HepG2 (cell line): ENCODE data around the gene SLC25A47. TPM values are rescaled to one million over a fixed set of nuclear protein-coding genes. Genes with fewer than 3 reads are reported as not detected.

ENCODE experiments used
- ATF7-NPFF ChIP-seq: sonication (generic); formaldehyde crosslinking; IDR thresholded peaks from 2 replicates; pipeline ENCODE4 v1.8.1; 2023; ENCODE audit warnings: mild to moderate bottlenecking, low read depth, missing genetic modification reagents, moderate library complexity
- FOXP4 ChIP-seq: sonication (generic); formaldehyde crosslinking; IDR thresholded peaks from 2 replicates; pipeline ENCODE4 v1.4.0; 2020; ENCODE audit warnings: missing genetic modification reagents
- GFI1 ChIP-seq: sonication (generic); formaldehyde crosslinking; IDR thresholded peaks from 2 replicates; pipeline ENCODE4 v1.5.0; 2020; ENCODE audit warnings: missing genetic modification reagents, mild to moderate bottlenecking, borderline replicate concordance
- HDAC2 ChIP-seq: sonication (generic); formaldehyde crosslinking; IDR thresholded peaks from 2 replicates; pipeline ENCODE4 v1.4.0; 2020; ENCODE audit warnings: missing genetic modification reagents
- HMG20B ChIP-seq: conservative IDR thresholded peaks from 2 replicates; pipeline ENCODE4 v1.6.1; 2016; ENCODE audit warnings: missing genetic modification reagents, missing compliant biosample characterization
- IRF9 ChIP-seq: sonication (generic); formaldehyde crosslinking; IDR thresholded peaks from 2 replicates; pipeline ENCODE4 v1.8.0; 2022; ENCODE audit warnings: missing genetic modification reagents, mild to moderate bottlenecking, borderline replicate concordance
- MAFG ChIP-seq: sonication (generic); formaldehyde crosslinking; IDR thresholded peaks from 2 replicates; pipeline ENCODE4 v1.5.1; 2020; ENCODE audit warnings: mild to moderate bottlenecking, missing genetic modification reagents
- MBNL3 ChIP-seq: fragments of 250-450 bp; sonication (Bioruptor Pico); conservative IDR thresholded peaks from 2 replicates; pipeline ENCODE4 v1.8.0; 2022; ENCODE audit warnings: mild to moderate bottlenecking, inconsistent platforms
- NFKBIZ ChIP-seq: IDR thresholded peaks from 2 replicates; pipeline ENCODE4 v1.6.1; 2018; ENCODE audit warnings: missing genetic modification reagents, missing compliant biosample characterization
- PHF21A ChIP-seq: sonication (generic); formaldehyde crosslinking; IDR thresholded peaks from 2 replicates; pipeline ENCODE4 v1.5.0; 2020; ENCODE audit warnings: mild to moderate bottlenecking, missing genetic modification reagents
- PRDM10 ChIP-seq: sonication (generic); formaldehyde crosslinking; IDR thresholded peaks from 2 replicates; pipeline ENCODE4 v1.4.0; 2020; ENCODE audit warnings: low read depth, missing genetic modification reagents
- RBM22 ChIP-seq: fragments of 200-400 bp; formaldehyde crosslinking; optimal IDR thresholded peaks from 2 replicates; pipeline ENCODE3; 2017; ENCODE audit warnings: mild to moderate bottlenecking, low read length, moderate library complexity
- SOX13 ChIP-seq, 3 experiments: fragments of 450-650 bp in 1 of 3; sonication (generic) in 1 of 3; formaldehyde crosslinking in 1 of 3; IDR thresholded peaks in 2 of 3; conservative IDR thresholded peaks in 1 of 3; 2 replicates each; pipeline versions ENCODE4 v1.5.0 to v1.6.1; 2016 to 2020; ENCODE audit warnings: antibody characterized with exemption in 1 of 3, mild to moderate bottlenecking in 1 of 3, missing compliant biosample characterization in 1 of 3, missing genetic modification reagents in 1 of 3, moderate library complexity in 1 of 3
- SOX6 ChIP-seq, 2 experiments: fragments of 450-650 bp in 1 of 2; sonication (generic) in 1 of 2; formaldehyde crosslinking in 1 of 2; IDR thresholded peaks; 2 replicates each; pipeline versions ENCODE4 v1.4.0 to v1.6.1; 2017 to 2020; ENCODE audit warnings: antibody characterized with exemption in 1 of 2, mild to moderate bottlenecking in 1 of 2, missing genetic modification reagents in 1 of 2
- ZBTB21 ChIP-seq: sonication (generic); formaldehyde crosslinking; IDR thresholded peaks from 2 replicates; pipeline ENCODE4 v1.4.0; 2020; ENCODE audit warnings: missing genetic modification reagents
- ZFP82 ChIP-seq: sonication (generic); formaldehyde crosslinking; IDR thresholded peaks from 2 replicates; pipeline ENCODE4 v1.5.1; 2020; ENCODE audit warnings: mild to moderate bottlenecking, missing genetic modification reagents, borderline replicate concordance
- ZNF468 ChIP-seq: sonication (generic); formaldehyde crosslinking; IDR thresholded peaks from 2 replicates; pipeline ENCODE4 v1.8.0; 2022; ENCODE audit warnings: mild to moderate bottlenecking, moderate library complexity, missing genetic modification reagents
- ZNF703 ChIP-seq: sonication (generic); formaldehyde crosslinking; IDR thresholded peaks from 2 replicates; pipeline ENCODE4 v1.5.1; 2020; ENCODE audit warnings: missing genetic modification reagents, mild to moderate bottlenecking, moderate library complexity, borderline replicate concordance
- ZSCAN5A ChIP-seq: sonication (generic); formaldehyde crosslinking; IDR thresholded peaks from 2 replicates; pipeline ENCODE4 v1.8.0; 2022; ENCODE audit warnings: mild to moderate bottlenecking, missing genetic modification reagents, borderline replicate concordance
- polyA plus RNA-seq, 8 experiments: library from polyadenylated mRNA; depleted of rRNA in 3 of 8; stranded (reverse) in 7 of 8; unstranded in 1 of 8; fragments of >200 nt; fragmentation: Illumina TruSeq in 4 of 8; extraction: Trizol in 4 of 8; gene quantifications; 2 replicates each; pipeline versions ENCODE4 v1.2.1 to v1.2.3, GENCODE V29; 2011 to 2016; ENCODE audit warnings: low read depth in 4 of 8, missing spikeins in 1 of 8, mixed read lengths in 1 of 8; ENCODE audit not compliant: insufficient read depth in 1 of 8
- total RNA-seq, 5 experiments: library from RNA; depleted of rRNA; stranded (reverse); fragments of >200 nt; fragmentation: Illumina TruSeq; extraction: Trizol; gene quantifications; 2 replicates each; pipeline ENCODE4 v1.2.3, GENCODE V29; 2016; ENCODE audit warnings: low read depth in 1 of 5
- TF ChIP-seq, protein P1 (sequence below): sonication (generic); formaldehyde crosslinking; IDR thresholded peaks from 2 replicates; pipeline ENCODE4 v1.5.0; 2020; ENCODE audit warnings: missing genetic modification reagents

The SLC25A47 gene
- total and polyA plus RNA-seq, 2 of the 13 experiments (the other 11 are each of a cell fraction or from before 2014, with no cell fraction given): 1.0 to 1.7 TPM

- TF ChIP-seq IRF9 (CRISPR knock-in tag) (no peak), ATF7-NPFF (no peak), PHF21A (0 out of 2 replicates have a peak, but pooled peaks have one; percentile 19), ZNF468 (CRISPR knock-in tag) (no peak), HDAC2 (no peak), SOX6 (IDR thresholded peaks at IDR 0.05) (no peak), SOX6 (CRISPR knock-in tag; IDR thresholded peaks at IDR 0.05) (peak; percentile 38; the same call in 1 of the 2 replicates), GFI1 (peak; percentile 87; the same call in 1 of the 2 replicates), FOXP4 (CRISPR knock-in tag) (0 out of 2 replicates have a peak, but pooled peaks have one; percentile 31), ZSCAN5A (no peak), NFKBIZ (CRISPR knock-in tag) (no peak), HMG20B (CRISPR knock-in tag) (no peak), RBM22 (no peak), ZNF703 (CRISPR knock-in tag) (no peak), ZFP82 (no peak), SOX13 (IDR thresholded peaks at IDR 0.05) (no peak), SOX13 (CRISPR knock-in tag; conservative IDR thresholded peaks at IDR 0.05 in 1 of 2, IDR thresholded peaks at IDR 0.05 in 1 of 2) (peak in 1 of 2 experiments; percentile 76; a peak in 2 of 4 replicates), ZBTB21 (no peak), MBNL3 (CRISPR knock-in tag) (no peak), MAFG (CRISPR knock-in tag) (no peak), PRDM10 (CRISPR knock-in tag) (no peak)
- TF ChIP-seq, protein P1, sequence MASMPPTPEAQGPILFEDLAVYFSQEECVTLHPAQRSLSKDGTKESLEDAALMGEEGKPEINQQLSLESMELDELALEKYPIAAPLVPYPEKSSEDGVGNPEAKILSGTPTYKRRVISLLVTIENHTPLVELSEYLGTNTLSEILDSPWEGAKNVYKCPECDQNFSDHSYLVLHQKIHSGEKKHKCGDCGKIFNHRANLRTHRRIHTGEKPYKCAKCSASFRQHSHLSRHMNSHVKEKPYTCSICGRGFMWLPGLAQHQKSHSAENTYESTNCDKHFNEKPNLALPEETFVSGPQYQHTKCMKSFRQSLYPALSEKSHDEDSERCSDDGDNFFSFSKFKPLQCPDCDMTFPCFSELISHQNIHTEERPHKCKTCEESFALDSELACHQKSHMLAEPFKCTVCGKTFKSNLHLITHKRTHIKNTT: no peak
These were observed 44.0 kb upstream of the SLC25A47 start (continued) for GRCh38 chr14:100279133-100279532.
